Endothelial cell of umbilical vein (primary cell): Measurements from ENCODE around the gene CFAP77. TPM values are rescaled to one million over a fixed set of nuclear protein-coding genes. Genes with fewer than 3 reads are reported as not detected.

ENCODE experiments used
- BruUV-seq: library from RNA; stranded (reverse); fragments of 400-500 nt; replicated peaks from 2 replicates; lab custom pipeline; 2021; lab: Mats Ljungman, UMichigan
- CTCF ChIA-PET: fragments of 300-600, 350-600 bp; sonication (Branson Sonifier 250); formaldehyde crosslinking; loops from one replicate; lab custom pipeline; 2021; ENCODE audit warnings: antibody characterized with exemption, inconsistent platforms; lab: Charles Lee
- POLR2A ChIA-PET: fragments of 300-600, 350-600 bp; sonication (Branson Sonifier 250); formaldehyde crosslinking; loops from one replicate; lab custom pipeline; 2021; ENCODE audit warnings: antibody characterized with exemption, inconsistent platforms; lab: Charles Lee
- DNase-seq: peaks from one replicate; pipeline ENCODE4 v3.0.0-alpha.2; 2011; ENCODE audit warnings: low read depth, low spot score
- FAIRE-seq: peaks from 2 replicates; lab custom pipeline; 2011; peaks lifted over from hg19 to GRCh38; lab: Jason Lieb, UNC
- H2AFZ ChIP-seq: 2 replicates; pipeline ENCODE4 v1.6.0; 2012; ENCODE audit warnings: low read depth, low read length, control low read depth, inconsistent platforms
- H3K27ac ChIP-seq: 2 replicates; pipeline ENCODE4 v1.5.1; 2011; ENCODE audit warnings: low read depth, mild to moderate bottlenecking, control low read depth, low read length, moderate library complexity; ENCODE audit not compliant: insufficient read depth
- H3K27me3 ChIP-seq, 2 experiments: 2 replicates each; pipeline versions ENCODE4 v1.6.0 to v1.6.1; 2011; ENCODE audit warnings: low read length in 2 of 2, mixed read lengths in 1 of 2; ENCODE audit not compliant: control insufficient read depth in 2 of 2, insufficient read depth in 2 of 2
- H3K36me3 ChIP-seq, 2 experiments: 2 replicates in 1 of 2; 3 replicates in 1 of 2; pipeline ENCODE4 v1.5.1; 2011; ENCODE audit warnings: low read length in 2 of 2, mild to moderate bottlenecking in 1 of 2, moderate library complexity in 1 of 2; ENCODE audit not compliant: control insufficient read depth in 2 of 2, insufficient read depth in 2 of 2; ENCODE audit errors: extremely low read depth in 1 of 2
- H3K4me1 ChIP-seq: 3 replicates; pipeline ENCODE4 v1.5.1; 2011; ENCODE audit warnings: mild to moderate bottlenecking, low read length; ENCODE audit not compliant: control insufficient read depth, insufficient read depth; ENCODE audit errors: extremely low read depth
- H3K4me2 ChIP-seq: 2 replicates; pipeline ENCODE4 v1.6.1; 2011; ENCODE audit warnings: low read length, control low read depth, mixed read lengths; ENCODE audit not compliant: insufficient read depth
- H3K4me3 ChIP-seq, 3 experiments: fragments of 200-600 bp in 1 of 3; sonication (generic), shearing (Covaris generic) in 1 of 3; replicated peaks in 1 of 3; 2 replicates each; pipeline ENCODE4 v1.5.1; 2011 to 2016; ENCODE audit warnings: control low read depth in 3 of 3, low read length in 3 of 3, mild to moderate bottlenecking in 2 of 3, inconsistent platforms in 1 of 3, low read depth in 1 of 3, moderate library complexity in 1 of 3; ENCODE audit not compliant: insufficient read depth in 1 of 3
- H3K79me2 ChIP-seq: 2 replicates; pipeline ENCODE4 v1.6.0; 2012; ENCODE audit warnings: low read length, inconsistent platforms; ENCODE audit not compliant: control insufficient read depth, insufficient read depth
- H3K9ac ChIP-seq: replicated peaks from 2 replicates; pipeline ENCODE3; 2011; ENCODE audit warnings: low read length, control low read depth; ENCODE audit not compliant: insufficient read depth; ENCODE audit errors: extremely low read depth
- H3K9me1 ChIP-seq: replicated peaks from 3 replicates; pipeline ENCODE4 v1.6.0; 2011; ENCODE audit warnings: mild to moderate bottlenecking, low read length; ENCODE audit not compliant: control insufficient read depth, insufficient read depth; ENCODE audit errors: extremely low read depth
- H3K9me3 ChIP-seq: replicated peaks from 2 replicates; pipeline ENCODE4 v1.5.1; 2012; ENCODE audit warnings: low read length, inconsistent platforms; ENCODE audit not compliant: control insufficient read depth, insufficient read depth
- H4K20me1 ChIP-seq: replicated peaks from 2 replicates; pipeline ENCODE3; 2011; ENCODE audit warnings: mild to moderate bottlenecking, low read length; ENCODE audit not compliant: control insufficient read depth, insufficient read depth; ENCODE audit errors: extremely low read depth
- CTCF ChIP-seq, 2 donors: IDR thresholded peaks; 1 replicate in 1 of 2; 2 replicates in 1 of 2; pipeline ENCODE4 v1.5.1; 2011; ENCODE audit warnings: low read length in 2 of 2, mild to moderate bottlenecking in 2 of 2, moderate library complexity in 2 of 2, control low read depth in 1 of 2, inconsistent platforms in 1 of 2, low read depth in 1 of 2; ENCODE audit not compliant: insufficient read depth in 1 of 2; ENCODE audit errors: extremely low read depth in 1 of 2
- EZH2 ChIP-seq: IDR thresholded peaks from 2 replicates; pipeline ENCODE4 v1.6.1; 2012; ENCODE audit warnings: borderline replicate concordance, low read depth, mild to moderate bottlenecking, moderate library complexity, low read length, inconsistent platforms; ENCODE audit not compliant: severe bottlenecking
- FOS ChIP-seq: IDR thresholded peaks from 2 replicates; pipeline ENCODE4 v1.6.1; 2011; ENCODE audit warnings: mild to moderate bottlenecking, low read length, moderate library complexity, borderline replicate concordance; ENCODE audit not compliant: insufficient read depth
- GATA2 ChIP-seq: IDR thresholded peaks from 2 replicates; pipeline ENCODE4 v1.7.0; 2011; ENCODE audit warnings: low read depth, mild to moderate bottlenecking, moderate library complexity, mixed read lengths, low read length; ENCODE audit not compliant: insufficient read length, insufficient read depth
- JUN ChIP-seq: IDR thresholded peaks from 2 replicates; pipeline ENCODE4 v1.6.1; 2011; ENCODE audit warnings: borderline replicate concordance, low read depth; ENCODE audit not compliant: insufficient read length, insufficient read depth
- MAX ChIP-seq: IDR thresholded peaks from 2 replicates; pipeline ENCODE4 v1.6.1; 2011; ENCODE audit not compliant: insufficient read depth, insufficient read length
- MYC ChIP-seq: IDR thresholded peaks from one replicate; pipeline ENCODE4 v1.6.1; 2011; ENCODE audit warnings: mild to moderate bottlenecking, low read depth, low read length
- dilution Hi-C: fragments of 300-500 bp; cut with MboI; formaldehyde crosslinking; loops from one replicate; pipeline ENCODE4 v1.15.0; 2019; ENCODE audit warnings: low sequenced_read_pairs; ENCODE audit not compliant: extremely low pct_ligation_motif_present
- intact Hi-C: fragments of 100-400 bp; cut with micrococcal nuclease; formaldehyde crosslinking; loops from one replicate; pipeline ENCODE4 v1.10.0; 2022
- polyA plus RNA-seq, 4 experiments: library from polyadenylated mRNA; depleted of rRNA in 3 of 4; stranded (reverse) in 3 of 4; unstranded in 1 of 4; fragments of >200 nt; gene quantifications; 2 replicates each; pipeline versions ENCODE4 v1.2.1 to v1.2.3, GENCODE V29; 2011 to 2012; ENCODE audit warnings: missing spikeins in 1 of 4
- total RNA-seq: library from RNA; stranded (reverse); gene quantifications from 2 replicates; pipeline ENCODE4 v1.2.3, GENCODE V29; 2021

Gene CFAP77
- total and polyA plus RNA-seq, 2 donors (not counting 3 experiments of a cell fraction or from before 2014, with no cell fraction given), result not detected

- ChIA-PET CTCF (no interaction called here), POLR2A (no interaction called here)
- H3K27ac ChIP-seq, result no peak overlapping the region
- H3K4me3 ChIP-seq, result no peak overlapping the region
- no peaks in the 10 kb centered on the region for H3K4me1 ChIP-seq
- no peaks in the 10 kb centered on the region for H3K27me3 ChIP-seq
- H4K20me1 ChIP-seq, result no peaks in the 10 kb centered on the region
- FAIRE-seq (no peak), DNase-seq (no peak)
- dilution Hi-C loops (no loop called here), intact Hi-C loops (no loop called here)
- H3K9me1 ChIP-seq, result no peaks in the 10 kb centered on the region
- no peak for TF ChIP-seq MYC
- no peak for TF ChIP-seq FOS
- TF ChIP-seq MAX, result no peak
- TF ChIP-seq CTCF (IDR thresholded peaks at IDR 0.05; ENCODE audit: extremely low read depth in 1 of 2, insufficient read depth in 1 of 2, low read depth in 1 of 2, low read length in 2 of 2), result no peak
- TF ChIP-seq JUN, result no peak
- TF ChIP-seq GATA2, result no peak
- no peak for TF ChIP-seq EZH2
- no peaks in the 10 kb centered on the region for H3K79me2 ChIP-seq
- no peak overlapping the region for H3K9ac ChIP-seq
- peaks cover 3 to 11% of the 10 kb centered on the region in 2 experiments for H3K36me3 ChIP-seq
- BruUV-seq, result no TSS peak
- H3K9me3 ChIP-seq, result no peaks in the 10 kb centered on the region
- no peak overlapping the region for H2AFZ ChIP-seq
- H3K4me2 ChIP-seq, result no peak overlapping the region
Observed at GRCh38 chr9:132609829-132610228, 199.8 kb downstream of the CFAP77 start.
